Panc1 (cell line): ENCODE measurements around the gene MRPS16. TPM values are rescaled to one million over a fixed set of nuclear protein-coding genes. Genes with fewer than 3 reads are reported as not detected.

Source experiments
- ATAC-seq: fragments of 200-7000 bp; cut with Tn5 transposase; 2 replicates; pipeline ENCODE4 v1.9.1; 2020; ENCODE audit warnings: mild to moderate bottlenecking, moderate library complexity
- BruUV-seq: library from RNA; stranded (reverse); fragments of 400-500 nt; replicated peaks from 2 replicates; lab custom pipeline; 2021; lab: Mats Ljungman, UMichigan
- CTCF ChIA-PET: fragments of 300-600 bp; sonication (Branson Sonifier 250); formaldehyde crosslinking; loops from one replicate; lab custom pipeline; 2022; ENCODE audit warnings: antibody characterized with exemption; lab: Charles Lee
- POLR2A ChIA-PET: fragments of 300-600 bp; sonication (Branson Sonifier 250); formaldehyde crosslinking; loops from one replicate; lab custom pipeline; 2022; ENCODE audit warnings: antibody characterized with exemption; lab: Charles Lee
- DNase-seq: peaks from one replicate; pipeline ENCODE4 v3.0.0-alpha.2; 2010; ENCODE audit warnings: low read depth, low spot score
- H3K27ac ChIP-seq: 2 replicates; pipeline ENCODE4 v1.5.1; 2011; ENCODE audit warnings: mild to moderate bottlenecking, low read length, inconsistent platforms
- H3K27me3 ChIP-seq: fragments of 200-500 bp; sonication (Bioruptor generic); 2 replicates; pipeline ENCODE4 v1.6.0; 2014; ENCODE audit warnings: low read length, inconsistent platforms; ENCODE audit not compliant: control insufficient read depth, insufficient read depth
- H3K36me3 ChIP-seq: fragments of 200-500 bp; sonication (Bioruptor generic); 2 replicates; pipeline ENCODE4 v1.5.1; 2014; ENCODE audit warnings: inconsistent platforms, mild to moderate bottlenecking, low read length, moderate library complexity; ENCODE audit not compliant: control insufficient read depth, insufficient read depth
- H3K4me1 ChIP-seq: 2 replicates; pipeline ENCODE4 v1.5.1; 2011; ENCODE audit warnings: inconsistent platforms, mild to moderate bottlenecking, low read length, moderate library complexity; ENCODE audit not compliant: control insufficient read depth, insufficient read depth
- H3K4me3 ChIP-seq, 2 experiments: 2 replicates each; pipeline ENCODE4 v1.5.1; 2011 to 2012; ENCODE audit warnings: low read depth in 2 of 2, low read length in 2 of 2, mild to moderate bottlenecking in 2 of 2, inconsistent platforms in 1 of 2, moderate library complexity in 1 of 2
- H3K9me3 ChIP-seq: fragments of 200-500 bp; sonication (Bioruptor generic); 2 replicates; pipeline ENCODE4 v1.5.1; 2014; ENCODE audit warnings: low read depth, mild to moderate bottlenecking, inconsistent platforms, low read length, moderate library complexity; ENCODE audit not compliant: control insufficient read depth, insufficient read depth
- POLR2AphosphoS5 ChIP-seq: IDR thresholded peaks from 2 replicates; pipeline ENCODE4 v1.6.1; 2012; ENCODE audit warnings: mild to moderate bottlenecking, low read depth, low read length, moderate library complexity
- SIN3A ChIP-seq: IDR thresholded peaks from 2 replicates; pipeline ENCODE4 v1.6.1; 2012; ENCODE audit warnings: low read depth, mild to moderate bottlenecking, low read length, moderate library complexity, borderline replicate concordance; ENCODE audit not compliant: insufficient read depth
- TCF7L2 ChIP-seq: IDR thresholded peaks from 2 replicates; pipeline ENCODE4 v1.6.1; 2011; ENCODE audit warnings: mild to moderate bottlenecking, low read depth, low read length, inconsistent platforms
- in situ Hi-C: cut with HindIII; loops from 2 replicates; pipeline ENCODE4 v1.10.0; 2016; ENCODE audit warnings: low sequenced_read_pairs, low pct_unique_long_range_greater_than_20kb
- intact Hi-C: fragments of 100-400 bp; cut with micrococcal nuclease; formaldehyde crosslinking; loops from one replicate; pipeline ENCODE4 v1.10.0; 2022; ENCODE audit not compliant: unreplicated experiment
- total RNA-seq: library from RNA; stranded (reverse); gene quantifications from one replicate; pipeline ENCODE4 v1.2.1, GENCODE V29; 2021; ENCODE audit not compliant: unreplicated experiment
- TF ChIP-seq, protein P1 (sequence below): fragments of 450-650 bp; IDR thresholded peaks from 2 replicates; pipeline ENCODE4 v1.5.1; 2017; ENCODE audit warnings: mild to moderate bottlenecking
- TF ChIP-seq, protein P2 (sequence below), 2 experiments: IDR thresholded peaks; 2 replicates each; pipeline ENCODE4 v1.6.1; 2011 to 2012; ENCODE audit warnings: low read depth in 2 of 2, control low read depth in 1 of 2, low read length in 1 of 2, mild to moderate bottlenecking in 1 of 2, moderate library complexity in 1 of 2; ENCODE audit not compliant: insufficient read depth in 1 of 2

MRPS16 gene
- total RNA-seq, 1 experiment from 2014 or later = 199 TPM

DNA sequence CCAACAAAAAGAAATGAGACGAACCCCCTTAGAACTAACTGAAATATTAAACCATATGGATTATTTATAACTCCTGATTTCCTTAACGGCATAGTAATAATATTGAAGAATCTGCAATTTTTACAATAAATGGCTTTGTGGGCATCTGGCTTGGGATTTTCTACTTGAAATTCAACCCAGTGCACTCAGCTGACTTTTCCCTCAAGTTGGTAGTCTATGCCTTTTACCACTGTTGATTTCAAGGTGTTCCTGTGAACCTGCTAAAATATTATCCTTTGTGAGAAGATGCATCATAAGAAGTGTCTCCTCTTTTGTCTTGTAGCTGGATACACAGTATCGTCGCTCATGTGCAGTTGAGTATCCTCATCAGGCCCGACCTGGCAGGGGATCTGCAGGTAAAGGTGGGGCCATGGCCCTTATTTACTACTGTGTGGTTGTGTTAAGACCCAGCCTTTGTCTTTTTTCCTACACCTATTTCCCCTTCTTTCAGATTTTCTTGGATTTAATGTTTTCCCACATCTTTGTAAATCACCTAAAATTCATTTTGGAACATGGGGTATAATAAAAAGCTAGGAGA lies 13.4 kb downstream of the MRPS16 start:
- CTCF ChIA-PET = no interaction called here

DNA sequence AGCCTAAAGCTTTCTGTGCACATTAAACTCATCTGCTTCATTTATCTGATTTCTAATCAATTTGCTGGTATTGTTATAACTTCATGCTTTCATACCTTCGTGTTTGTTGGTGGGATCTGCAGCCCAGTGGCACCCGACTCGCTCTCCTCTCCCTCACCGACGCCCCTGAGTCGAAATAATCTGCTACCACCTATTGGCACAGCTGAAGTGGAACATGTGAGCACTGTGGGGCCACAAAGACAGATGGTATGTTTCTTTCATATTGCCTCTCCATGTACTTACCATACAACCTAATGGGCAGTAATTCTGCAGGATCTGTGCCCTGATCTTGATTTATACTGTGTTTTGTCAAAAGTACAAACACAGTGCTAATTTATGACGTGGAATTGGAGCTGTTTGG lies 17.7 kb downstream of the MRPS16 start:
- intact Hi-C loops = no loop called here
- ATAC-seq = no peak
- no peak overlapping the region for H3K4me3 ChIP-seq
- TF ChIP-seq POLR2AphosphoS5 (no peak), TCF7L2 (no peak), SIN3A (no peak)
- TF ChIP-seq, protein P1, sequence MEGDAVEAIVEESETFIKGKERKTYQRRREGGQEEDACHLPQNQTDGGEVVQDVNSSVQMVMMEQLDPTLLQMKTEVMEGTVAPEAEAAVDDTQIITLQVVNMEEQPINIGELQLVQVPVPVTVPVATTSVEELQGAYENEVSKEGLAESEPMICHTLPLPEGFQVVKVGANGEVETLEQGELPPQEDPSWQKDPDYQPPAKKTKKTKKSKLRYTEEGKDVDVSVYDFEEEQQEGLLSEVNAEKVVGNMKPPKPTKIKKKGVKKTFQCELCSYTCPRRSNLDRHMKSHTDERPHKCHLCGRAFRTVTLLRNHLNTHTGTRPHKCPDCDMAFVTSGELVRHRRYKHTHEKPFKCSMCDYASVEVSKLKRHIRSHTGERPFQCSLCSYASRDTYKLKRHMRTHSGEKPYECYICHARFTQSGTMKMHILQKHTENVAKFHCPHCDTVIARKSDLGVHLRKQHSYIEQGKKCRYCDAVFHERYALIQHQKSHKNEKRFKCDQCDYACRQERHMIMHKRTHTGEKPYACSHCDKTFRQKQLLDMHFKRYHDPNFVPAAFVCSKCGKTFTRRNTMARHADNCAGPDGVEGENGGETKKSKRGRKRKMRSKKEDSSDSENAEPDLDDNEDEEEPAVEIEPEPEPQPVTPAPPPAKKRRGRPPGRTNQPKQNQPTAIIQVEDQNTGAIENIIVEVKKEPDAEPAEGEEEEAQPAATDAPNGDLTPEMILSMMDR = no peak
- TF ChIP-seq, protein P2, sequence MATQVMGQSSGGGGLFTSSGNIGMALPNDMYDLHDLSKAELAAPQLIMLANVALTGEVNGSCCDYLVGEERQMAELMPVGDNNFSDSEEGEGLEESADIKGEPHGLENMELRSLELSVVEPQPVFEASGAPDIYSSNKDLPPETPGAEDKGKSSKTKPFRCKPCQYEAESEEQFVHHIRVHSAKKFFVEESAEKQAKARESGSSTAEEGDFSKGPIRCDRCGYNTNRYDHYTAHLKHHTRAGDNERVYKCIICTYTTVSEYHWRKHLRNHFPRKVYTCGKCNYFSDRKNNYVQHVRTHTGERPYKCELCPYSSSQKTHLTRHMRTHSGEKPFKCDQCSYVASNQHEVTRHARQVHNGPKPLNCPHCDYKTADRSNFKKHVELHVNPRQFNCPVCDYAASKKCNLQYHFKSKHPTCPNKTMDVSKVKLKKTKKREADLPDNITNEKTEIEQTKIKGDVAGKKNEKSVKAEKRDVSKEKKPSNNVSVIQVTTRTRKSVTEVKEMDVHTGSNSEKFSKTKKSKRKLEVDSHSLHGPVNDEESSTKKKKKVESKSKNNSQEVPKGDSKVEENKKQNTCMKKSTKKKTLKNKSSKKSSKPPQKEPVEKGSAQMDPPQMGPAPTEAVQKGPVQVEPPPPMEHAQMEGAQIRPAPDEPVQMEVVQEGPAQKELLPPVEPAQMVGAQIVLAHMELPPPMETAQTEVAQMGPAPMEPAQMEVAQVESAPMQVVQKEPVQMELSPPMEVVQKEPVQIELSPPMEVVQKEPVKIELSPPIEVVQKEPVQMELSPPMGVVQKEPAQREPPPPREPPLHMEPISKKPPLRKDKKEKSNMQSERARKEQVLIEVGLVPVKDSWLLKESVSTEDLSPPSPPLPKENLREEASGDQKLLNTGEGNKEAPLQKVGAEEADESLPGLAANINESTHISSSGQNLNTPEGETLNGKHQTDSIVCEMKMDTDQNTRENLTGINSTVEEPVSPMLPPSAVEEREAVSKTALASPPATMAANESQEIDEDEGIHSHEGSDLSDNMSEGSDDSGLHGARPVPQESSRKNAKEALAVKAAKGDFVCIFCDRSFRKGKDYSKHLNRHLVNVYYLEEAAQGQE (IDR thresholded peaks at IDR 0.05; ENCODE audit: insufficient read depth in 1 of 2, low read depth in 2 of 2, low read length in 1 of 2) = no peak
- in situ Hi-C loops = no loop called here
- ChIA-PET CTCF (interaction anchor here (0.6 kb wide), 1 partner anchor 8 kb away, joined by 4 read pairs; no protein-coding TSS in a partner anchor), POLR2A (interaction anchor here (1.1 kb wide), 1 partner anchor 13 kb away, joined by 3 read pairs; the partner anchor contains the start of gene DNAJC9)
- no peaks in the 10 kb centered on the region for H3K4me1 ChIP-seq
- H3K36me3 ChIP-seq = peaks cover 25% of the 10 kb centered on the region
- H3K9me3 ChIP-seq = no peaks in the 10 kb centered on the region
- H3K27me3 ChIP-seq = no peaks in the 10 kb centered on the region
- H3K27ac ChIP-seq = no peak overlapping the region
- BruUV-seq = no TSS peak
- DNase-seq = no peak

More for the DNA sequence above, 13.4 kb downstream of the MRPS16 start:
- Histone ChIP-seq H3K27ac (no peak overlapping the region), H3K27me3 (no peaks in the 10 kb centered on the region), H3K36me3 (peaks cover 44% of the 10 kb centered on the region), H3K4me3 (no peak overlapping the region), H3K9me3 (no peaks in the 10 kb centered on the region), H3K4me1 (peaks cover 3% of the 10 kb centered on the region)
- ATAC-seq = no peak
- BruUV-seq = no TSS peak
- TF ChIP-seq TCF7L2 (no peak), POLR2AphosphoS5 (no peak), SIN3A (no peak)
- TF ChIP-seq, protein P2 (IDR thresholded peaks at IDR 0.05; ENCODE audit: insufficient read depth in 1 of 2, low read depth in 2 of 2, low read length in 1 of 2) = no peak
- TF ChIP-seq, protein P1 = no peak
- no peak for DNase-seq
- intact Hi-C loops (no loop called here), in situ Hi-C loops (no loop called here)
- POLR2A ChIA-PET = no interaction called here
